GM21381 (cell line): ENCODE results near the gene ZNF614.
"Not testable (repeated sequence)": the region's sequence is repeated elsewhere in the genome, so short reads cannot be mapped to it uniquely, and the experiment has no call there.

Source experiments
- ATAC-seq: cut with Tn5 transposase; IDR thresholded peaks from one replicate; pipeline ENCODE4 v1.9.1; 2021; ENCODE audit warnings: mild to moderate bottlenecking, moderate library complexity; ENCODE audit not compliant: unreplicated experiment

ZNF614 gene

GRCh38 chr19:52028027-52028779, at the start of gene ZNF614:
TSS of gene ZNF614 (minus strand) at chr19:52028379. CDS start at chr19:52025745, 2,634 bp downstream.
- ATAC-seq, result peak; percentile 92

GRCh38 chr19:52070496-52070895, 42.3 kb upstream of the ZNF614 start:
- no peak for ATAC-seq

GRCh38 chr19:52069653-52070052, 41.5 kb upstream of the ZNF614 start:
- no peak for ATAC-seq

GRCh38 chr19:52066258-52066863, 38.2 kb upstream of the ZNF614 start:
- no peak for ATAC-seq

GRCh38 chr19:52065399-52065798, 37.2 kb upstream of the ZNF614 start:
- no peak for ATAC-seq

GRCh38 chr19:52056480-52056879, 28.3 kb upstream of the ZNF614 start:
- ATAC-seq, result not testable (repeated sequence)

- not testable (repeated sequence) for ATAC-seq
Measured at GRCh38 chr19:52051736-52052135, 23.6 kb upstream of the ZNF614 start.

- peak; percentile 88 for ATAC-seq
Measured at GRCh38 chr19:52048555-52049501, 20.6 kb upstream of the ZNF614 start, which contains the start of gene ZNF432. TSS of gene ZNF432 (minus strand) at chr19:52048838. CDS start at chr19:52046868, 1,970 bp downstream.

- ATAC-seq, result no peak
Measured at GRCh38 chr19:52039169-52039568, 11.0 kb upstream of the ZNF614 start.

- no peak for ATAC-seq
Measured at GRCh38 chr19:52034051-52034728, 6.0 kb upstream of the ZNF614 start.

GRCh38 chr19:52028780-52029123, 573 bp upstream of the ZNF614 start:
- peak; percentile 21 for ATAC-seq

GRCh38 chr19:52026255-52026990, 1.8 kb downstream of the ZNF614 start:
- ATAC-seq, result not testable (repeated sequence)

- ATAC-seq, result not testable (repeated sequence)
Measured at GRCh38 chr19:52024478-52024877, 3.7 kb downstream of the ZNF614 start.

GRCh38 chr19:52022193-52022592, 6.0 kb downstream of the ZNF614 start:
- no peak for ATAC-seq

GRCh38 chr19:52020506-52020905, 7.7 kb downstream of the ZNF614 start:
- ATAC-seq, result no peak

- ATAC-seq, result no peak
Measured at GRCh38 chr19:52010674-52011073, 17.5 kb downstream of the ZNF614 start.

GRCh38 chr19:52007806-52008557, 20.2 kb downstream of the ZNF614 start, which contains the start of gene ZNF615:
TSS of gene ZNF615 (minus strand) at chr19:52008211. CDS start at chr19:52003711, 4,500 bp downstream.
- ATAC-seq, result peak; percentile 91

GRCh38 chr19:52007451-52007805, 20.8 kb downstream of the ZNF614 start:
- ATAC-seq, result no peak

- no peak for ATAC-seq
Measured at GRCh38 chr19:51994048-51994644, 34.0 kb downstream of the ZNF614 start.
